ENCODE data around the gene ASNSD1. TPM values are rescaled to one million over a fixed set of nuclear protein-coding genes. Genes with fewer than 3 reads are reported as not detected.

ASNSD1 gene
- total RNA-seq, 2 donors from 2014 or later, result 48.2 to 59.3 TPM

GRCh38 chr2:189621781-189622180 lies 39.5 kb upstream of the ASNSD1 start:
- H3K4me1 ChIP-seq (ENCODE audit: control insufficient read depth in 1 of 2, low read depth in 2 of 2), result no peaks in the 10 kb centered on the region
- ATAC-seq (ENCODE audit: insufficient number of reproducible peaks, low FRiP score, low read depth), result no peak
- H3K27me3 ChIP-seq (replicated peaks; ENCODE audit: insufficient read depth), result no peaks in the 10 kb centered on the region
- H3K36me3 ChIP-seq, result no peaks in the 10 kb centered on the region
- no peak for DNase-seq (ENCODE audit: low spot score)
- H3K9me3 ChIP-seq, result no peaks in the 10 kb centered on the region
- TF ChIP-seq, protein P1, sequence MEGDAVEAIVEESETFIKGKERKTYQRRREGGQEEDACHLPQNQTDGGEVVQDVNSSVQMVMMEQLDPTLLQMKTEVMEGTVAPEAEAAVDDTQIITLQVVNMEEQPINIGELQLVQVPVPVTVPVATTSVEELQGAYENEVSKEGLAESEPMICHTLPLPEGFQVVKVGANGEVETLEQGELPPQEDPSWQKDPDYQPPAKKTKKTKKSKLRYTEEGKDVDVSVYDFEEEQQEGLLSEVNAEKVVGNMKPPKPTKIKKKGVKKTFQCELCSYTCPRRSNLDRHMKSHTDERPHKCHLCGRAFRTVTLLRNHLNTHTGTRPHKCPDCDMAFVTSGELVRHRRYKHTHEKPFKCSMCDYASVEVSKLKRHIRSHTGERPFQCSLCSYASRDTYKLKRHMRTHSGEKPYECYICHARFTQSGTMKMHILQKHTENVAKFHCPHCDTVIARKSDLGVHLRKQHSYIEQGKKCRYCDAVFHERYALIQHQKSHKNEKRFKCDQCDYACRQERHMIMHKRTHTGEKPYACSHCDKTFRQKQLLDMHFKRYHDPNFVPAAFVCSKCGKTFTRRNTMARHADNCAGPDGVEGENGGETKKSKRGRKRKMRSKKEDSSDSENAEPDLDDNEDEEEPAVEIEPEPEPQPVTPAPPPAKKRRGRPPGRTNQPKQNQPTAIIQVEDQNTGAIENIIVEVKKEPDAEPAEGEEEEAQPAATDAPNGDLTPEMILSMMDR (IDR thresholded peaks at IDR 0.05), result no peak
- no peak overlapping the region for H3K27ac ChIP-seq
- no peak overlapping the region for H3K4me3 ChIP-seq

DNA sequence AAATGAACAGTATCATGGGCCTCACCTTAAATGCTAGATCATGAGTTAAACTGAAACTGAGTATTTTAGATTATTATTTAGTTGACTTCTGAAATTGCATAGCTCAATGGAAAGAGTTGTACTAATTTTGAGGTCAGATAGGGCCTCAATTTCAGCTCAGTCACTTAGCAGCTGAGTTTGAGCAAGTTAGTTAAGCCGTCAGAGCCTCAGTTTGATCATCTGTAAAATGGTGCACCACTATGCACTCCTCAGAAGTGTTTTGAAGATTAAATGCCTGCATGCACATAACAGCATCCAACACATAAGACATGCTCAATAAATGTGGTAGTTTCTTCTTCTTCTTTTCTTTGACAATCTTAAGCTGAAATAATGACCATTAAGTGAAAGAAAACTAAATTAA lies 38.2 kb upstream of the ASNSD1 start:
- ATAC-seq (ENCODE audit: insufficient number of reproducible peaks, low FRiP score, low read depth), result no peak
- Histone ChIP-seq H3K27me3 (replicated peaks; ENCODE audit: insufficient read depth) (no peaks in the 10 kb centered on the region), H3K4me3 (no peak overlapping the region), H3K4me1 (ENCODE audit: control insufficient read depth in 1 of 2, low read depth in 2 of 2) (no peaks in the 10 kb centered on the region), H3K36me3 (no peaks in the 10 kb centered on the region), H3K9me3 (no peaks in the 10 kb centered on the region), H3K27ac (no peak overlapping the region)
- no peak for DNase-seq (ENCODE audit: low spot score)
- TF ChIP-seq, protein P1 (IDR thresholded peaks at IDR 0.05), result no peak

DNA sequence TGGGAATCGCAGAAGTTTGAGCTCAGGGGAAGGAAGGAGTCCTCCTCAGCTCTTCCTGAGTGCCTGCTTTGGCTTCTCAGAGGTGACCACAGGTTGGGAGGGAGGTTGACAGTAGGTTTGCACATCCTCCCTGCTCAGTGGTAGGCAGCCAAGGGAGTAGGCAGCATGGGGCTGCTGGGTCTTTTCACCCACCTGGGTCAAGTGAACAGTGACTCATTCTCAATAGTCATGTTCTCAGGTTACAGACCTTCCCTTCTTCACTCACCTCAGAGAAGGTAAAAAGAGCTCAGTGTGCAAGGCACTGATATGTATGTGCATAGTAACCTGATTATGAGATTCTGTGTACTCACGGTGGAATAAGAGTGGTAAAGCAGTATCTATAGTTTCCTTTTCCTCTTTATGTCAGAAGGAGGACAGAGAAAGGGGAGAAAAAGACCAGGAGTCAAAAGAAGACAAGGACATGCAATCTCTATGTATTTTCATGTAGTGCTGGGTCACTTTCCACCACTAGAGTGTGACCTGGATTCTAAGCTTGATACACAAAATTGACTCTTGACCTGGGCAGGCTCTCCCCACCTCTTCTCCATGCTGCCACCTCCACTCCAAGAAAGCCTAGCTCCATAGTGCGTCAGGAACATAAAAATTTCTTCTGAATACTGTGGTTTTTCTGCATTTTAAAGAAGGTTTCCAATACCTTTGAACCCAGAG lies 36.5 kb upstream of the ASNSD1 start:
- TF ChIP-seq, protein P1 (IDR thresholded peaks at IDR 0.05), result no peak
- no peak overlapping the region for H3K4me3 ChIP-seq
- H3K27ac ChIP-seq, result no peak overlapping the region
- no peak for ATAC-seq (ENCODE audit: insufficient number of reproducible peaks, low FRiP score, low read depth)
- no peak for DNase-seq (ENCODE audit: low spot score)
- no peaks in the 10 kb centered on the region for H3K27me3 ChIP-seq (replicated peaks; ENCODE audit: insufficient read depth)
- H3K4me1 ChIP-seq (ENCODE audit: control insufficient read depth in 1 of 2, low read depth in 2 of 2), result no peaks in the 10 kb centered on the region
- no peaks in the 10 kb centered on the region for H3K36me3 ChIP-seq
- no peaks in the 10 kb centered on the region for H3K9me3 ChIP-seq

DNA sequence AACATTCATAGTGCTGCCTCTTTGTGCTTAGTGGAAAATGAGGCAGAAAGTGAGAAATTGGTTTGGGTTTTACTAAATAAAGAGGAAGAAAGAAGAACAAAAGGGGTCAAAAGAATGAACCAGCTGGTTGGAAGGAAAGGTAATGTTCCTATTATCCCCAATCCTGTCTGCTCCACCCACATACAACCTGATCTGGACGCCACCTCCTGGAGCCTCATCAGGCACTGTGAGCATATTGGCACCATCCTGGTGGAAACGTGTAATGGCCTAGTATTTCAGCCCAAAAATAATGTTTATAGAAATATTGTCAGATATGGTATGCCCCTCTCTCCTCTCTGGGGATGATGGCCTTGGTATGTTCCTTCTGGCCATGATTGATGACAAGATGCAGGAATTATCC lies 35.6 kb upstream of the ASNSD1 start:
- Histone ChIP-seq H3K4me1 (ENCODE audit: control insufficient read depth in 1 of 2, low read depth in 2 of 2) (no peaks in the 10 kb centered on the region), H3K27me3 (replicated peaks; ENCODE audit: insufficient read depth) (no peaks in the 10 kb centered on the region), H3K36me3 (no peaks in the 10 kb centered on the region), H3K27ac (no peak overlapping the region), H3K9me3 (no peaks in the 10 kb centered on the region), H3K4me3 (no peak overlapping the region)
- no peak for DNase-seq (ENCODE audit: low spot score)
- TF ChIP-seq, protein P1 (IDR thresholded peaks at IDR 0.05), result no peak
- no peak for ATAC-seq (ENCODE audit: insufficient number of reproducible peaks, low FRiP score, low read depth)

GRCh38 chr2:189627789-189628188 lies 33.5 kb upstream of the ASNSD1 start:
- Histone ChIP-seq H3K4me3 (no peak overlapping the region), H3K36me3 (no peaks in the 10 kb centered on the region), H3K9me3 (no peaks in the 10 kb centered on the region), H3K27ac (no peak overlapping the region), H3K4me1 (ENCODE audit: control insufficient read depth in 1 of 2, low read depth in 2 of 2) (no peaks in the 10 kb centered on the region), H3K27me3 (replicated peaks; ENCODE audit: insufficient read depth) (no peaks in the 10 kb centered on the region)
- TF ChIP-seq, protein P1 (IDR thresholded peaks at IDR 0.05), result no peak
- no peak for ATAC-seq (ENCODE audit: insufficient number of reproducible peaks, low FRiP score, low read depth)
- no peak for DNase-seq (ENCODE audit: low spot score)

Data from thoracic aorta (tissue), 2 donors.